H1 (cell line): ENCODE data around the gene TBX15. TPM values are rescaled to one million over a fixed set of nuclear protein-coding genes. Genes with fewer than 3 reads are reported as not detected.

Experiments used
- CTCF ChIA-PET: fragments of 300-600 bp; sonication (Branson Sonifier 250); formaldehyde crosslinking; loops from one replicate; lab custom pipeline; 2021; ENCODE audit not compliant: partially characterized antibody; lab: Charles Lee
- POLR2A ChIA-PET: fragments of 300-600 bp; sonication (Branson Sonifier 250); formaldehyde crosslinking; loops from one replicate; lab custom pipeline; 2021; ENCODE audit warnings: inconsistent platforms; ENCODE audit not compliant: partially characterized antibody; lab: Charles Lee
- DNase-seq, 2 experiments: peaks; one replicate each; pipeline versions ENCODE4 v3.0.0 to v3.0.0-alpha.2; 2010 to 2022; ENCODE audit warnings: low spot score in 2 of 2, low read depth in 1 of 2, mixed read lengths in 1 of 2
- FAIRE-seq: peaks from 2 replicates; lab custom pipeline; 2011; peaks lifted over from hg19 to GRCh38; lab: Jason Lieb, UNC
- H2AFZ ChIP-seq: 2 replicates; pipeline ENCODE4 v1.8.1; 2012; ENCODE audit warnings: low read length, inconsistent platforms
- H2AK5ac ChIP-seq: 2 replicates; pipeline ENCODE4 v1.6.1; 2013; ENCODE audit warnings: low read depth, low read length
- H2BK120ac ChIP-seq: replicated peaks from 2 replicates; pipeline ENCODE3; 2013; ENCODE audit warnings: low read depth, low read length, inconsistent platforms
- H2BK12ac ChIP-seq: 2 replicates; pipeline ENCODE4 v1.6.1; 2013; ENCODE audit warnings: low read depth, low read length
- H2BK15ac ChIP-seq: 2 replicates; pipeline ENCODE4 v1.6.1; 2013; ENCODE audit warnings: low read length
- H2BK20ac ChIP-seq: 2 replicates; pipeline ENCODE4 v1.6.1; 2013; ENCODE audit warnings: low read length
- H2BK5ac ChIP-seq: 2 replicates; pipeline ENCODE4 v1.6.1; 2013; ENCODE audit warnings: low read depth, low read length
- H3K14ac ChIP-seq: 2 replicates; pipeline ENCODE4 v1.6.1; 2013; ENCODE audit warnings: inconsistent platforms; ENCODE audit not compliant: insufficient read length
- H3K18ac ChIP-seq: 2 replicates; pipeline ENCODE4 v1.6.1; 2013; ENCODE audit warnings: low read length; ENCODE audit errors: extremely low read depth
- H3K23ac ChIP-seq: 2 replicates; pipeline ENCODE4 v1.6.1; 2013; ENCODE audit warnings: inconsistent platforms; ENCODE audit not compliant: insufficient read length
- H3K23me2 ChIP-seq: 2 replicates; pipeline ENCODE4 v1.6.1; 2013; ENCODE audit warnings: low read depth, low read length
- H3K27ac ChIP-seq: 2 replicates; pipeline ENCODE4 v1.6.1; 2011; ENCODE audit warnings: low read depth, low read length, inconsistent platforms
- H3K27me3 ChIP-seq, 4 experiments: replicated peaks in 1 of 4; 1 replicate in 1 of 4; 2 replicates in 3 of 4; pipeline versions ENCODE4 v1.6.1 to v1.8.1; 2011 to 2013; ENCODE audit warnings: low read length in 3 of 4, mild to moderate bottlenecking in 3 of 4, inconsistent platforms in 2 of 4, mixed read lengths in 2 of 4, moderate library complexity in 1 of 4; ENCODE audit not compliant: control insufficient read depth in 3 of 4, insufficient read depth in 3 of 4; ENCODE audit errors: extremely low read depth in 1 of 4
- H3K36me3 ChIP-seq, 4 experiments: 2 replicates each; pipeline versions ENCODE4 v1.6.1 to v1.8.1; 2011 to 2013; ENCODE audit warnings: mild to moderate bottlenecking in 4 of 4, low read length in 3 of 4, moderate library complexity in 2 of 4, control low read depth in 1 of 4, inconsistent platforms in 1 of 4; ENCODE audit not compliant: insufficient read depth in 4 of 4, control insufficient read depth in 2 of 4
- H3K4ac ChIP-seq: replicated peaks from 2 replicates; pipeline ENCODE3; 2013; ENCODE audit warnings: low read length, low read depth, mixed read lengths, inconsistent platforms; ENCODE audit not compliant: insufficient read length
- H3K4me1 ChIP-seq, 4 experiments: replicated peaks in 1 of 4; 1 replicate in 1 of 4; 2 replicates in 3 of 4; pipeline versions ENCODE4 v1.6.1 to v1.8.1; 2011 to 2013; ENCODE audit warnings: low read length in 3 of 4, inconsistent platforms in 2 of 4, mixed read lengths in 1 of 4; ENCODE audit not compliant: insufficient read depth in 4 of 4, control insufficient read depth in 3 of 4
- H3K4me2 ChIP-seq, 2 experiments: 2 replicates each; pipeline versions ENCODE4 v1.6.1 to v1.8.1; 2011 to 2013; ENCODE audit warnings: low read depth in 2 of 2, low read length in 2 of 2, control low read depth in 1 of 2, inconsistent platforms in 1 of 2, mild to moderate bottlenecking in 1 of 2; ENCODE audit not compliant: insufficient read depth in 1 of 2
- H3K4me3 ChIP-seq, 4 experiments: fragments of 200-600, 300-600 bp in 1 of 4; sonication (generic), shearing (Covaris generic), sonication (Bioruptor Twin) in 1 of 4; 2 replicates each; pipeline versions ENCODE4 v1.5.1 to v1.8.1; 2011 to 2016; ENCODE audit warnings: low read length in 4 of 4, low read depth in 3 of 4, control low read depth in 2 of 4, inconsistent platforms in 2 of 4, mild to moderate bottlenecking in 2 of 4, mixed read lengths in 1 of 4, moderate library complexity in 1 of 4; ENCODE audit not compliant: insufficient read depth in 2 of 4; ENCODE audit errors: extremely low read depth in 1 of 4
- H3K56ac ChIP-seq: replicated peaks from 2 replicates; pipeline ENCODE3; 2013; ENCODE audit warnings: low read depth, mild to moderate bottlenecking, mixed read lengths, low read length, inconsistent platforms; ENCODE audit not compliant: insufficient read length
- H3K79me1 ChIP-seq: 2 replicates; pipeline ENCODE4 v1.6.1; 2013; ENCODE audit warnings: low read depth, low read length, control low read depth
- H3K79me2 ChIP-seq, 2 experiments: 2 replicates each; pipeline versions ENCODE4 v1.6.1 to v1.8.1; 2012 to 2013; ENCODE audit warnings: low read length in 2 of 2, mild to moderate bottlenecking in 2 of 2, inconsistent platforms in 1 of 2; ENCODE audit not compliant: insufficient read depth in 2 of 2, control insufficient read depth in 1 of 2
- H3K9ac ChIP-seq, 4 experiments: replicated peaks in 1 of 4; 1 replicate in 1 of 4; 2 replicates in 3 of 4; pipeline versions ENCODE4 v1.6.1 to v1.8.1; 2011 to 2013; ENCODE audit warnings: low read depth in 3 of 4, low read length in 3 of 4, control low read depth in 2 of 4, mild to moderate bottlenecking in 2 of 4, moderate library complexity in 2 of 4, inconsistent platforms in 1 of 4; ENCODE audit errors: extremely low read depth in 1 of 4
- H3K9me3 ChIP-seq, 2 experiments: 2 replicates each; pipeline versions ENCODE4 v1.6.1 to v1.8.1; 2012 to 2013; ENCODE audit warnings: mild to moderate bottlenecking in 2 of 2, moderate library complexity in 2 of 2, control low read depth in 1 of 2, inconsistent platforms in 1 of 2, low read depth in 1 of 2, low read length in 1 of 2, mixed read lengths in 1 of 2; ENCODE audit not compliant: insufficient read depth in 2 of 2
- H4K20me1 ChIP-seq, 2 experiments: replicated peaks in 1 of 2; 2 replicates each; pipeline versions ENCODE3 to v1.8.1; 2011 to 2013; ENCODE audit warnings: inconsistent platforms in 2 of 2, low read length in 2 of 2, mild to moderate bottlenecking in 1 of 2; ENCODE audit not compliant: insufficient read depth in 2 of 2, control insufficient read depth in 1 of 2
- H4K5ac ChIP-seq: 2 replicates; pipeline ENCODE4 v1.6.1; 2013; ENCODE audit warnings: low read length, low read depth, mixed read lengths, inconsistent platforms; ENCODE audit not compliant: insufficient read length
- H4K8ac ChIP-seq: 2 replicates; pipeline ENCODE4 v1.8.0; 2013; ENCODE audit warnings: mild to moderate bottlenecking, moderate library complexity, low read length, inconsistent platforms; ENCODE audit not compliant: insufficient read depth; ENCODE audit errors: extremely low read depth
- H4K91ac ChIP-seq: replicated peaks from 2 replicates; pipeline ENCODE3; 2013; ENCODE audit warnings: low read length, mixed read lengths, inconsistent platforms; ENCODE audit not compliant: insufficient read length
- ATF2 ChIP-seq: IDR thresholded peaks from 2 replicates; pipeline ENCODE4 v1.6.1; 2012; ENCODE audit warnings: low read length, inconsistent platforms
- ATF3 ChIP-seq: IDR thresholded peaks from 2 replicates; pipeline ENCODE4 v1.6.1; 2011; ENCODE audit warnings: low read depth, mild to moderate bottlenecking, low read length; ENCODE audit not compliant: insufficient read depth
- CBX5 ChIP-seq: fragments of 300-800, 300-1000 bp; sonication (generic); IDR thresholded peaks from 2 replicates; pipeline ENCODE4 v1.7.1; 2016; ENCODE audit warnings: antibody characterized with exemption, low read length, low read depth
- CHD2 ChIP-seq: IDR thresholded peaks from 2 replicates; pipeline ENCODE4 v1.6.1; 2012; ENCODE audit warnings: low read length, improper control_type of control experiment
- CTCF ChIP-seq, 3 experiments: IDR thresholded peaks; 1 replicate in 2 of 3; 2 replicates in 1 of 3; pipeline versions ENCODE4 v1.5.1 to v1.6.1; 2011; ENCODE audit warnings: low read length in 3 of 3, mild to moderate bottlenecking in 3 of 3, inconsistent platforms in 2 of 3, low read depth in 1 of 3, moderate library complexity in 1 of 3; ENCODE audit not compliant: insufficient read depth in 1 of 3; ENCODE audit errors: control extremely low read depth in 1 of 3
- KDM4A ChIP-seq: IDR thresholded peaks from one replicate; pipeline ENCODE4 v1.7.1; 2012; ENCODE audit warnings: low read depth, mild to moderate bottlenecking, moderate library complexity, low read length, inconsistent platforms; ENCODE audit not compliant: severe bottlenecking
- NRF1 ChIP-seq: IDR thresholded peaks from 2 replicates; pipeline ENCODE4 v1.6.1; 2011; ENCODE audit warnings: mild to moderate bottlenecking, low read depth, low read length, improper control_type of control experiment
- SIRT6 ChIP-seq: IDR thresholded peaks from one replicate; pipeline ENCODE4 v1.7.1; 2012; ENCODE audit warnings: low read length, inconsistent platforms
- TAF1 ChIP-seq: IDR thresholded peaks from 2 replicates; pipeline ENCODE4 v1.6.1; 2011; ENCODE audit warnings: mild to moderate bottlenecking, low read depth, low read length
- TEAD4 ChIP-seq: IDR thresholded peaks from 2 replicates; pipeline ENCODE4 v1.6.1; 2012; ENCODE audit warnings: low read depth, low read length, inconsistent platforms, mixed read lengths
- YY1 ChIP-seq: IDR thresholded peaks from 2 replicates; pipeline ENCODE4 v1.6.1; 2011; ENCODE audit warnings: low read depth, mild to moderate bottlenecking, low read length
- polyA plus RNA-seq, 7 experiments: library from polyadenylated mRNA; depleted of rRNA in 3 of 7; stranded (reverse) in 5 of 7; unstranded in 2 of 7; fragments of >200 nt in 5 of 7; fragments of 200-250 nt in 2 of 7; gene quantifications; 1 replicate in 5 of 7; 2 replicates in 1 of 7; 4 replicates in 1 of 7; pipeline versions ENCODE4 v1.2.1 to v1.2.3, GENCODE V29; 2011 to 2013; ENCODE audit warnings: missing spikeins in 2 of 7, mixed read lengths in 2 of 7
- total RNA-seq: library from RNA; stranded (reverse); fragmentation: NEBNext Ultra II Directional; extraction: Animal tissue kit (Norgen Biotek cat#: 25700); gene quantifications from 2 replicates; pipeline ENCODE4 v1.2.1, GENCODE V29; 2021

The TBX15 gene
- total and polyA plus RNA-seq, 2 of the 8 experiments (the other 6 are each of a cell fraction or from before 2014, with no cell fraction given) = 0.14 to 0.24 TPM

- no peaks in the 10 kb centered on the region for H3K4me1 ChIP-seq
- no peak overlapping the region for H2BK15ac ChIP-seq
- H3K36me3 ChIP-seq = no peaks in the 10 kb centered on the region
- no peak overlapping the region for H2AFZ ChIP-seq
- H3K14ac ChIP-seq = no peak overlapping the region
- no peaks in the 10 kb centered on the region for H3K27me3 ChIP-seq
- no peak overlapping the region for H3K4me2 ChIP-seq
- no peak overlapping the region for H4K8ac ChIP-seq
- H3K79me1 ChIP-seq = no peaks in the 10 kb centered on the region
- H2AK5ac ChIP-seq = no peak overlapping the region
- H3K23me2 ChIP-seq = no peaks in the 10 kb centered on the region
- H4K20me1 ChIP-seq = no peaks in the 10 kb centered on the region
- POLR2A ChIA-PET = no interaction called here
- H3K9ac ChIP-seq = no peak overlapping the region
- H3K18ac ChIP-seq = no peak overlapping the region
- H2BK20ac ChIP-seq = no peak overlapping the region
- H3K4me3 ChIP-seq = no peak overlapping the region
- H4K91ac ChIP-seq = no peak overlapping the region
- H2BK120ac ChIP-seq = no peak overlapping the region
- H3K27ac ChIP-seq = no peak overlapping the region
- no peak for FAIRE-seq
- no peak overlapping the region for H2BK5ac ChIP-seq
- no peak overlapping the region for H3K23ac ChIP-seq
- H4K5ac ChIP-seq = no peak overlapping the region
- H2BK12ac ChIP-seq = no peak overlapping the region
- no peaks in the 10 kb centered on the region for H3K79me2 ChIP-seq
- CTCF ChIA-PET = no interaction called here
- H3K56ac ChIP-seq = no peak overlapping the region
- no peak for DNase-seq
- no peak overlapping the region for H3K4ac ChIP-seq
- no peaks in the 10 kb centered on the region for H3K9me3 ChIP-seq
- TF ChIP-seq ATF3 (no peak), KDM4A (no peak), NRF1 (no peak), SIRT6 (no peak), CTCF (IDR thresholded peaks at IDR 0.05; ENCODE audit: control extremely low read depth in 1 of 3, insufficient read depth in 1 of 3, low read depth in 1 of 3, low read length in 3 of 3) (no peak), CBX5 (no peak), TEAD4 (no peak), ATF2 (no peak), CHD2 (no peak), TAF1 (no peak), YY1 (no peak)
Measured at GRCh38 chr1:118896416-118896815, 91.7 kb downstream of the TBX15 start.
